ENCODE data around the gene KIAA1755.

- TF ChIP-seq, protein P1, sequence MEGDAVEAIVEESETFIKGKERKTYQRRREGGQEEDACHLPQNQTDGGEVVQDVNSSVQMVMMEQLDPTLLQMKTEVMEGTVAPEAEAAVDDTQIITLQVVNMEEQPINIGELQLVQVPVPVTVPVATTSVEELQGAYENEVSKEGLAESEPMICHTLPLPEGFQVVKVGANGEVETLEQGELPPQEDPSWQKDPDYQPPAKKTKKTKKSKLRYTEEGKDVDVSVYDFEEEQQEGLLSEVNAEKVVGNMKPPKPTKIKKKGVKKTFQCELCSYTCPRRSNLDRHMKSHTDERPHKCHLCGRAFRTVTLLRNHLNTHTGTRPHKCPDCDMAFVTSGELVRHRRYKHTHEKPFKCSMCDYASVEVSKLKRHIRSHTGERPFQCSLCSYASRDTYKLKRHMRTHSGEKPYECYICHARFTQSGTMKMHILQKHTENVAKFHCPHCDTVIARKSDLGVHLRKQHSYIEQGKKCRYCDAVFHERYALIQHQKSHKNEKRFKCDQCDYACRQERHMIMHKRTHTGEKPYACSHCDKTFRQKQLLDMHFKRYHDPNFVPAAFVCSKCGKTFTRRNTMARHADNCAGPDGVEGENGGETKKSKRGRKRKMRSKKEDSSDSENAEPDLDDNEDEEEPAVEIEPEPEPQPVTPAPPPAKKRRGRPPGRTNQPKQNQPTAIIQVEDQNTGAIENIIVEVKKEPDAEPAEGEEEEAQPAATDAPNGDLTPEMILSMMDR (IDR thresholded peaks at IDR 0.05) = no peak
- TF ChIP-seq POLR2A (IDR thresholded peaks at IDR 0.05) = no peak
Measured at GRCh38 chr20:38216746-38217595, 43.6 kb downstream of the KIAA1755 start.
